Nephron (organoid): ENCODE results near the gene SLCO3A1.

Experiments
- H3K27ac Mint-ChIP-seq, 3 experiments: 2 replicates each; pipeline ENCODE4 v1.8.0; 2020; ENCODE audit warnings: mixed read lengths in 3 of 3, mild to moderate bottlenecking in 2 of 3, moderate library complexity in 1 of 3
- H3K27me3 Mint-ChIP-seq: 2 replicates; pipeline ENCODE4 v1.8.0; 2021; ENCODE audit warnings: low read depth, mild to moderate bottlenecking, moderate library complexity, mixed read lengths
- H3K36me3 Mint-ChIP-seq: 2 replicates; pipeline ENCODE4 v1.8.0; 2020; ENCODE audit warnings: low read depth, mixed read lengths
- H3K4me1 Mint-ChIP-seq: 2 replicates; pipeline ENCODE4 v1.8.0; 2020; ENCODE audit warnings: mixed read lengths
- H3K4me3 Mint-ChIP-seq, 3 experiments: 2 replicates each; pipeline ENCODE4 v1.8.0; 2020; ENCODE audit warnings: mild to moderate bottlenecking in 3 of 3, mixed read lengths in 3 of 3, moderate library complexity in 2 of 3
- H3K9me3 Mint-ChIP-seq: 2 replicates; pipeline ENCODE4 v1.8.0; 2020; ENCODE audit warnings: mixed read lengths
- TF ChIP-seq, protein P1 (sequence below), 3 experiments: fragments of 200-600 bp; sonication (generic); IDR thresholded peaks; one replicate each; pipeline ENCODE4 v1.5.0; 2021; ENCODE audit warnings: antibody characterized with exemption in 3 of 3; ENCODE audit not compliant: unreplicated experiment in 3 of 3

The SLCO3A1 gene

DNA sequence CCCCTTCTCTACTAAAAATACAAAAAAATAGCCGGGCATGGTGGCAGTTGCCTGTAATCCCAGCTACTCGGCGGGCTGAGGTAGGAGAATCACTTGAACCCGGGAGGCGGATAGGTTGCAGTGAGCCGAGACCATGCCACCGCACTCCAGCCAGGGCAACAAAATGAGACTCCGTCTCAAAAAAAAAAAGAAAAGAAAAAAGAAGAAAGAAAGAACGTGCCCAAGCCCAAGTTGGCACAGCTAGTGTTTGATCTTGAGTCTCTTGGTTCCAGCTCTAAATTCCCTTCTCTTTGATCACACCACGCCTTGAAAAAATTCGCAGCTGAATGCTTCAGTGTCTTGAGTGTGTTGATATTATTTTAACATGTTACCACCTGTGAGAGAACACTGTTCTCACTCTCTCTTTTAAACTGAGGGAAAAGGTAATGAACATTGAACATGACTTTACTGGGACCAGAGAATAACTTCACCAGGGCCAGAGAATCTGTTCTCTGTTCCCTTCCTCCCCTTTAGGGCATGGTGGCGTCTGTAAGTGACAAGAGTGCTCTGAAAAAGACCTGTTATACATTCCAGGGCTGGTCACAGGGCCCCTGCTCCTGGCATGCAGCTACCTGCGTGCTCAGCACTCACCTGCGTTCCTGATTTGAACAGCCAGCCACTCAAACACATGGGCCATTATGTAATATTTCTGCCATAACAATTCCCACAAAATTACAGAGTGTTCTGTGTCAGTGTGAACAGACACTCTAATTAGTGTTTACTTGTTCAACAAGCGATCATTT lies 19.0 kb downstream of the SLCO3A1 start:
- H3K4me3 Mint-ChIP-seq = no peak overlapping the region
- no peak overlapping the region for H3K27ac Mint-ChIP-seq
- peaks cover 6% of the 10 kb centered on the region for H3K27me3 Mint-ChIP-seq
- H3K36me3 Mint-ChIP-seq = no peaks in the 10 kb centered on the region
- H3K9me3 Mint-ChIP-seq = peaks cover 9% of the 10 kb centered on the region
- TF ChIP-seq, protein P1, sequence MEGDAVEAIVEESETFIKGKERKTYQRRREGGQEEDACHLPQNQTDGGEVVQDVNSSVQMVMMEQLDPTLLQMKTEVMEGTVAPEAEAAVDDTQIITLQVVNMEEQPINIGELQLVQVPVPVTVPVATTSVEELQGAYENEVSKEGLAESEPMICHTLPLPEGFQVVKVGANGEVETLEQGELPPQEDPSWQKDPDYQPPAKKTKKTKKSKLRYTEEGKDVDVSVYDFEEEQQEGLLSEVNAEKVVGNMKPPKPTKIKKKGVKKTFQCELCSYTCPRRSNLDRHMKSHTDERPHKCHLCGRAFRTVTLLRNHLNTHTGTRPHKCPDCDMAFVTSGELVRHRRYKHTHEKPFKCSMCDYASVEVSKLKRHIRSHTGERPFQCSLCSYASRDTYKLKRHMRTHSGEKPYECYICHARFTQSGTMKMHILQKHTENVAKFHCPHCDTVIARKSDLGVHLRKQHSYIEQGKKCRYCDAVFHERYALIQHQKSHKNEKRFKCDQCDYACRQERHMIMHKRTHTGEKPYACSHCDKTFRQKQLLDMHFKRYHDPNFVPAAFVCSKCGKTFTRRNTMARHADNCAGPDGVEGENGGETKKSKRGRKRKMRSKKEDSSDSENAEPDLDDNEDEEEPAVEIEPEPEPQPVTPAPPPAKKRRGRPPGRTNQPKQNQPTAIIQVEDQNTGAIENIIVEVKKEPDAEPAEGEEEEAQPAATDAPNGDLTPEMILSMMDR (IDR thresholded peaks at IDR 0.05; ENCODE audit: unreplicated experiment in 3 of 3) = no peak
- peaks cover 7% of the 10 kb centered on the region for H3K4me1 Mint-ChIP-seq

GRCh38 chr15:91873138-91873536 lies 19.6 kb downstream of the SLCO3A1 start:
- Mint-ChIP-seq H3K27me3 (peaks cover 4% of the 10 kb centered on the region), H3K4me3 (no peak overlapping the region), H3K27ac (no peak overlapping the region), H3K9me3 (peaks cover 9% of the 10 kb centered on the region), H3K36me3 (no peaks in the 10 kb centered on the region), H3K4me1 (peaks cover 4% of the 10 kb centered on the region)
- TF ChIP-seq, protein P1 (IDR thresholded peaks at IDR 0.05; ENCODE audit: unreplicated experiment in 3 of 3) = no peak

GRCh38 chr15:91874171-91874570 lies 20.7 kb downstream of the SLCO3A1 start:
- H3K27me3 Mint-ChIP-seq = peaks cover 4% of the 10 kb centered on the region
- TF ChIP-seq, protein P1 (IDR thresholded peaks at IDR 0.05; ENCODE audit: unreplicated experiment in 3 of 3) = no peak
- peaks cover 9% of the 10 kb centered on the region for H3K9me3 Mint-ChIP-seq
- H3K4me3 Mint-ChIP-seq = no peak overlapping the region
- H3K27ac Mint-ChIP-seq = no peak overlapping the region
- H3K36me3 Mint-ChIP-seq = no peaks in the 10 kb centered on the region
- H3K4me1 Mint-ChIP-seq = no peaks in the 10 kb centered on the region

GRCh38 chr15:91874992-91875660 lies 21.6 kb downstream of the SLCO3A1 start:
- peaks cover 7% of the 10 kb centered on the region for H3K9me3 Mint-ChIP-seq
- TF ChIP-seq, protein P1 (IDR thresholded peaks at IDR 0.05; ENCODE audit: unreplicated experiment in 3 of 3) = no peak
- no peak overlapping the region for H3K27ac Mint-ChIP-seq
- no peak overlapping the region for H3K4me3 Mint-ChIP-seq
- H3K4me1 Mint-ChIP-seq = no peaks in the 10 kb centered on the region
- peaks cover 4% of the 10 kb centered on the region for H3K27me3 Mint-ChIP-seq
- H3K36me3 Mint-ChIP-seq = no peaks in the 10 kb centered on the region

DNA sequence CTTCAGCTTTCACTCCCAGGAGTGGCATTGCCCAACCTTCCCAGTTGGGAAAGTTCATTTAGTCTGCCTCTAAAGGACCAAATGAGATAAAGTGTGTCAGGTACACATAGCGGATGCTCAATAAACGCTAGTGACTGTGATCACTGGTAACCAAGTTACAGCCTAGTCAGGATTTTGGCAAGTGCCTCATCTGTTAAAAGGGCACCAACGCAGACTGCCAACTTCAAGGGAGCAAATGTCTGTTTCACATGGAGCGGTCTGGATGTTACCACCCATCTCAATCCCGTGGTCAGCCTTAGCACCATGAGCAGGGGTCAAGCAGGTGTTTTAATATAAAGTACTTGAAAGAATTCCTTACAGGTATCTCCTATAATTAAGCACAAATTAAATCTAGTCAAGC lies 22.7 kb downstream of the SLCO3A1 start:
- H3K27ac Mint-ChIP-seq = no peak overlapping the region
- H3K4me3 Mint-ChIP-seq = no peak overlapping the region
- H3K9me3 Mint-ChIP-seq = no peaks in the 10 kb centered on the region
- no peaks in the 10 kb centered on the region for H3K36me3 Mint-ChIP-seq
- H3K27me3 Mint-ChIP-seq = no peaks in the 10 kb centered on the region
- H3K4me1 Mint-ChIP-seq = no peaks in the 10 kb centered on the region
- TF ChIP-seq, protein P1 (IDR thresholded peaks at IDR 0.05; ENCODE audit: unreplicated experiment in 3 of 3) = no peak
